IPS-15b (cell line): Measurements from ENCODE around the gene DGKZ.

Experiments
- H3K27me3 ChIP-seq: one replicate; pipeline ENCODE4 v1.6.1; 2013; ENCODE audit warnings: low read length; ENCODE audit not compliant: control insufficient read depth, insufficient read depth
- H3K36me3 ChIP-seq: one replicate; pipeline ENCODE4 v1.6.1; 2013; ENCODE audit warnings: low read length; ENCODE audit not compliant: control insufficient read depth, insufficient read depth
- H3K4me1 ChIP-seq: one replicate; pipeline ENCODE4 v1.6.1; 2013; ENCODE audit warnings: mild to moderate bottlenecking, low read length; ENCODE audit not compliant: control insufficient read depth, insufficient read depth
- H3K4me3 ChIP-seq: one replicate; pipeline ENCODE4 v1.5.1; 2013; ENCODE audit warnings: low read depth, low read length
- H3K9ac ChIP-seq: one replicate; pipeline ENCODE4 v1.6.1; 2013; ENCODE audit warnings: low read depth, mild to moderate bottlenecking, low read length
- H3K9me3 ChIP-seq: one replicate; pipeline ENCODE4 v1.6.1; 2013; ENCODE audit warnings: mild to moderate bottlenecking, low read length; ENCODE audit not compliant: control insufficient read depth, insufficient read depth

Gene DGKZ

DNA sequence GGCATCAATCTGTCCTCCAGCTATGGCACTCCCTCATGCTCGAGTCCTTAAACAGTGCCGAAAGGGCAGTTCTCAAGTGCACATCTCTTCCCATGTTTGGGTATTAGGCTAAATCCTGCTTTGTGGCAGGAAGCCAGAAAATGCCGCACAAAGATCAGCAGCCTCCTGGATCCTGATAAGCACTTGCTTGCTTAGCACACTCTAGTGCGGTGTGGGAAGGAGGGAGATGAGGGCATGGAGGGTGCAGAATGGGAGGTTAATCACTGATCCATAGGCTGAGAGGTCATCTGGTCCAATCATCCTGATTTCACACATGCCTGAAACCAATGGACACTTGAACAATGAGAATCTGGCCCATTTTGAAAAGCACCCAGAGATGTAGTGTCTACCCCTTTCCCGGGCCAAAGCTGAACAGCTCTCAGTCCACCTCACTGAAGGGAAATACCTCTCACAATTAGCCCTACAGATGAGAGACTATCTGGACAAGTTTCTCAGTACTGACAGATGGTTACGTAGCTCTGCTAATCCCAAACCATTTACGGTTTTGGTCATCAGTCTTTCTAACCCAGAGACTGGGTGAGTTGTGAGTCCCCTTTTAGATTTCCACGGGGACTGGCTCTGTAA, 74.1 kb downstream of the DGKZ start:
- Histone ChIP-seq H3K27me3 (no peaks in the 10 kb centered on the region), H3K9me3 (no peaks in the 10 kb centered on the region), H3K9ac (no peak overlapping the region), H3K4me3 (no peak overlapping the region), H3K36me3 (peaks cover 9% of the 10 kb centered on the region), H3K4me1 (no peaks in the 10 kb centered on the region)

DNA sequence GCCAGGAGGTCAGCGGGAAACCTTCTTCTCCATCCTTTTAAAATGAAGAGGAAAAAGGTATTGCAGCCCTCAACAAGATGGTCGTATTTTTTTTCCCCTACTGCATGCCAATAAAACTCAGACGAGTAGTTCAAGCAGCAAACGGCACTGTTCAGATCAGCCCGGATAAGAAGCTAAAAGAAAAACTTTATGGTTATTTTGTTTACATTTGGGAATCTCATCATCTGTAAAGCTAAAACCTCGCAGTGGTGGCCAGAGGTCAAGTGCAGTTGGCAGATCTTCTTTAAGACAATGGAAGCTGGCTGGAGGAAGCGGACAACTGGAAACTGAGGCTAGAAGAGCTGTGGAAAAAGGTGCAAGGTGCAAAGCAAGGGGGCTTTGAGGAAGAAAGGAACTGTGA, 75.3 kb downstream of the DGKZ start:
- H3K36me3 ChIP-seq, result peaks cover 9% of the 10 kb centered on the region
- H3K4me1 ChIP-seq, result peaks cover 4% of the 10 kb centered on the region
- H3K9ac ChIP-seq, result no peak overlapping the region

DNA sequence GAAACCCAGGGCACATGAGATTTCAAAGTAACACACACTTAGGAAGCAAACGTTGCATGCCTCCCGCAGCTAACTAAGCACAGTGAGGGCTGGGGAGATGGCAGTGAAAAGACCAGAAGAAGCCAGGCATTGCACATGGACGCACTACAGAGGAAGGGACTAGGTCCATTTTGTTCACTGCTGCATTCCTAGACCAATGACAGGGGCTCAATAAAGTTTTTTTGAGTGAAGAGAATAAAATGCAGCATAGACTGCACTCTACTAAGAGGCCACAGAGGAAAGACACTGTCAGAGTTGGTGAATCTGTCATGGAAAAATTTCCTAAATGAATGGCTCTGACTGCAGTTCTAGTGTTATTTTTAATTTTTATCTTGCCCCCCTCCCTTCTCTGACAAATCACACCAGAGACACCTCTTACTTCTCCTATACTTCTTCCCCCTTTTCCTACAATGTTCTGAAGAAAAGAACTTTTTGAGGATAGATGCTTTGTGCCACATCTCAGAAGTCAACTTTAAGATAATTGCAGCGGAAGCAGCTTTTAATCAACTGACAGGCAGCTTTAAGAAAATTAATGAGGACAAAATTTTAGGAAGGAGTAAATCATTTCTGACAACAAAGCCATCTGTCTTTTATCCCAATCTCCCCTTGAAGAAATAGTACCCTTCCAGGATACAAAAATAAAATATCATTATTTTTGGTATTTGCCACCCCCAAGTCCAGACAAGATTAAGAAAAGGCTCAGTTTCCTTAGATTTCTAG, 79.1 kb downstream of the DGKZ start:
- Histone ChIP-seq H3K9me3 (no peaks in the 10 kb centered on the region), H3K9ac (no peak overlapping the region), H3K4me3 (no peak overlapping the region), H3K4me1 (peaks cover 9% of the 10 kb centered on the region), H3K27me3 (no peaks in the 10 kb centered on the region), H3K36me3 (peaks cover 10% of the 10 kb centered on the region)

More for the DNA sequence above, 75.3 kb downstream of the DGKZ start:
- Histone ChIP-seq H3K9me3 (no peaks in the 10 kb centered on the region), H3K4me3 (no peak overlapping the region), H3K27me3 (no peaks in the 10 kb centered on the region)

DNA sequence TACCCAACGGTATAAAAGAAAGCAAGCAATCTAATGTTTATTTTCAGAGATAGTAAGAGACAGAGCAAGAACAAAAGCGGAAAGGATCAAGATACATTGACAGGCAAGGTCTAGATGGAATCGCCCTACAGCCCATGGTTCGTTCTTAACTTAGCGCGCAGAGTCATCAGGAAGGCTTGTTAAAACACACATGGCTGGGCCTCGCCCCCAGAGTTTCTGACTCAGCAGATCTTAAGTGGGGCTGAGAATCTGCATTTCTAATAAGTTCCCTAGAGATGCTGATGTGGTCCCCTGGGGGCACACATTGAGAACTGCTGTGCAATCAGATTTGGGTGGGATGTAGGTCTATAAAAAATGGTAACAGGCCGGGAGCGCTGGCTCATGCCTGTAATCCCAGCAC, 80.1 kb downstream of the DGKZ start:
- Histone ChIP-seq H3K9me3 (no peaks in the 10 kb centered on the region), H3K4me3 (no peak overlapping the region), H3K36me3 (peaks cover 5% of the 10 kb centered on the region), H3K4me1 (peaks cover 9% of the 10 kb centered on the region), H3K27me3 (no peaks in the 10 kb centered on the region), H3K9ac (no peak overlapping the region)

- H3K27me3 ChIP-seq, result no peaks in the 10 kb centered on the region
- H3K4me3 ChIP-seq, result no peak overlapping the region
- peaks cover 10% of the 10 kb centered on the region for H3K36me3 ChIP-seq
- H3K9ac ChIP-seq, result no peak overlapping the region
- peaks cover 9% of the 10 kb centered on the region for H3K4me1 ChIP-seq
- no peaks in the 10 kb centered on the region for H3K9me3 ChIP-seq
These were observed 82.5 kb downstream of the DGKZ start for GRCh38 chr11:46429717-46430116.
